Sigmoid colon (tissue), 3 donors: ENCODE measurements around the gene HNRNPLL.

Source experiments
- CTCF ChIP-seq, 4 experiments: fragments of 450-650 bp in 3 of 4; fragments of 200-600 bp in 1 of 4; IDR thresholded peaks; one replicate each; pipeline ENCODE4 v1.5.1; 2016 to 2019; ENCODE audit warnings: antibody characterized with exemption in 4 of 4, mild to moderate bottlenecking in 3 of 4, moderate library complexity in 2 of 4
- POLR2A ChIP-seq, 2 donors: fragments of 450-650 bp; IDR thresholded peaks; one replicate each; pipeline ENCODE4 v1.6.1; 2016; ENCODE audit warnings: antibody characterized with exemption in 2 of 2, mild to moderate bottlenecking in 2 of 2, moderate library complexity in 2 of 2

GRCh38 chr2:38613126-38613848 lies 10.6 kb upstream of the HNRNPLL start:
- TF ChIP-seq CTCF (IDR thresholded peaks at IDR 0.05) (no peak), POLR2A (IDR thresholded peaks at IDR 0.05) (no peak)
